ENCODE data around the gene PLEKHG4.

The PLEKHG4 gene

DNA sequence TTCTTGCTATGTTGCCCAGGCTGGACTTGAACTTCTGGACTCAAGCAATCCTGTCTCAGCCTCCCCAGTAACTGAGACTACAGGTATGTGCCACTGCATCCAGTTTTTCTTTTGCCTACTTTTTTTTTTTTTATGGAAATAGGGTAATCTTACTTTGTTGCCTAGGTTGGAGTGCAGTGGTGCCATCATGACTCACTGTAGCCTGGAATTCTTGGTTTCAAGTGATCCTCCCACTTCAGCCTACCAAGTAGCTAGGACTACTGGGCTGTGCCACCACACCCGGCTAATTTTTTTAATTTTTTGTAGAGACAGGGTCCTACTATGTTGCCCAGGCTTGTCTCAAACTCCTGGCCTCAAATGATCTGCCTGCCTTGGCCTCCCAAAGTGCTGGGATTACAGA is 57.3 kb downstream of the PLEKHG4 start:
- no peaks in the 10 kb centered on the region for H3K27me3 ChIP-seq (ENCODE audit: low read length)

More for the DNA sequence above, 57.3 kb downstream of the PLEKHG4 start:
- H3K79me2 ChIP-seq (ENCODE audit: insufficient read depth, low read length) = no peaks in the 10 kb centered on the region
- H3K4me3 ChIP-seq (ENCODE audit: insufficient read depth, low read length, poor library complexity, severe bottlenecking) = no peak overlapping the region
- H2AFZ ChIP-seq (ENCODE audit: low read depth, low read length, severe bottlenecking) = no peak overlapping the region
- H4K20me1 ChIP-seq (ENCODE audit: low read depth, low read length) = no peaks in the 10 kb centered on the region
- no peaks in the 10 kb centered on the region for H3K9me3 ChIP-seq (ENCODE audit: insufficient read depth, low read length)
- TF ChIP-seq CTCF (IDR thresholded peaks at IDR 0.05; ENCODE audit: insufficient read depth, low read length, poor library complexity, severe bottlenecking) (no peak), EZH2phosphoT487 (conservative IDR thresholded peaks at IDR 0.05; ENCODE audit: low read length) (no peak)
- H3K4me2 ChIP-seq (ENCODE audit: low read depth, low read length, poor library complexity, severe bottlenecking) = no peak overlapping the region
- H3F3A ChIP-seq (ENCODE audit: insufficient read depth) = no peaks in the 10 kb centered on the region
- H3K27ac ChIP-seq (ENCODE audit: low read depth, low read length) = no peak overlapping the region
- no peaks in the 10 kb centered on the region for H3K36me3 ChIP-seq (ENCODE audit: low read length)
- H3K9ac ChIP-seq (ENCODE audit: low read length) = no peak overlapping the region
- no peaks in the 10 kb centered on the region for H3K9me2 ChIP-seq (replicated peaks; ENCODE audit: insufficient read depth, low read length)
